CD14-positive monocyte (primary cell): Measurements from ENCODE around the gene NLGN1. TPM values are rescaled to one million over a fixed set of nuclear protein-coding genes. Genes with fewer than 3 reads are reported as not detected.

ENCODE experiments used
- DNase-seq, 3 donors: peaks; one replicate each; pipeline ENCODE4 v3.0.0-alpha.2; 2011 to 2022
- H2AFZ ChIP-seq: 2 replicates; pipeline ENCODE4 v1.6.0; 2012; ENCODE audit warnings: mild to moderate bottlenecking, low read depth, low read length, inconsistent platforms; ENCODE audit not compliant: insufficient read depth, poor library complexity, severe bottlenecking
- H3K27ac ChIP-seq, 2 donors: 1 replicate in 1 of 2; 2 replicates in 1 of 2; pipeline ENCODE4 v1.5.1; 2012 to 2013; ENCODE audit warnings: low read length in 2 of 2, control low read depth in 1 of 2, inconsistent platforms in 1 of 2, low read depth in 1 of 2, mild to moderate bottlenecking in 1 of 2
- H3K27me3 ChIP-seq, 2 donors: one replicate each; pipeline versions ENCODE4 v1.6.0 to v1.6.1; 2011 to 2013; ENCODE audit warnings: low read length in 2 of 2; ENCODE audit not compliant: control insufficient read depth in 2 of 2, insufficient read depth in 2 of 2
- H3K36me3 ChIP-seq, 2 donors: replicated peaks in 1 of 2; 1 replicate in 1 of 2; 2 replicates in 1 of 2; pipeline versions ENCODE4 v1.5.1 to v1.6.1; 2012 to 2013; ENCODE audit warnings: low read length in 2 of 2, control low read depth in 1 of 2, inconsistent platforms in 1 of 2, mild to moderate bottlenecking in 1 of 2; ENCODE audit not compliant: insufficient read depth in 2 of 2, control insufficient read depth in 1 of 2
- H3K4me1 ChIP-seq, 2 donors: 1 replicate in 1 of 2; 2 replicates in 1 of 2; pipeline versions ENCODE4 v1.5.1 to v1.6.1; 2012 to 2013; ENCODE audit warnings: low read length in 2 of 2, control low read depth in 1 of 2, inconsistent platforms in 1 of 2, mild to moderate bottlenecking in 1 of 2, moderate library complexity in 1 of 2; ENCODE audit not compliant: insufficient read depth in 2 of 2, control insufficient read depth in 1 of 2
- H3K4me2 ChIP-seq: replicated peaks from 2 replicates; pipeline ENCODE3; 2012; ENCODE audit warnings: low read length, moderate library complexity, mild to moderate bottlenecking; ENCODE audit not compliant: poor library complexity, severe bottlenecking; ENCODE audit errors: extremely low read depth
- H3K4me3 ChIP-seq, 3 experiments: fragments of 200-600 bp in 1 of 3; sonication (generic) in 1 of 3; replicated peaks in 1 of 3; 1 replicate in 2 of 3; 2 replicates in 1 of 3; pipeline ENCODE4 v1.5.1; 2011 to 2013; ENCODE audit warnings: low read length in 3 of 3, mild to moderate bottlenecking in 3 of 3, control low read depth in 2 of 3, low read depth in 2 of 3, inconsistent platforms in 1 of 3, moderate library complexity in 1 of 3
- H3K79me2 ChIP-seq: 2 replicates; pipeline ENCODE4 v1.6.0; 2012; ENCODE audit warnings: mild to moderate bottlenecking, control low read depth, inconsistent platforms, low read length, moderate library complexity; ENCODE audit not compliant: insufficient read depth
- H3K9ac ChIP-seq: 2 replicates; pipeline ENCODE4 v1.6.0; 2017; ENCODE audit warnings: low read length, mild to moderate bottlenecking; ENCODE audit not compliant: insufficient read depth, poor library complexity, severe bottlenecking
- H3K9me3 ChIP-seq, 2 donors: replicated peaks in 1 of 2; 1 replicate in 1 of 2; 2 replicates in 1 of 2; pipeline versions ENCODE4 v1.5.1 to v1.6.1; 2012 to 2013; ENCODE audit warnings: low read length in 2 of 2, control low read depth in 1 of 2; ENCODE audit not compliant: control insufficient read depth in 1 of 2, insufficient read depth in 1 of 2
- H4K20me1 ChIP-seq: 2 replicates; pipeline ENCODE4 v1.6.0; 2012; ENCODE audit warnings: mild to moderate bottlenecking, low read length, control low read depth, moderate library complexity; ENCODE audit not compliant: insufficient read depth
- H3K27ac Mint-ChIP-seq, 7 donors: one replicate each; pipeline ENCODE4 v1.8.0; 2020; ENCODE audit warnings: mild to moderate bottlenecking in 7 of 7, mixed read lengths in 7 of 7, moderate library complexity in 6 of 7, inconsistent platforms in 2 of 7
- H3K27me3 Mint-ChIP-seq, 3 donors: one replicate each; pipeline ENCODE4 v1.8.0; 2021 to 2022; ENCODE audit warnings: low read depth in 3 of 3, mild to moderate bottlenecking in 3 of 3, mixed read lengths in 3 of 3, moderate library complexity in 3 of 3, inconsistent platforms in 1 of 3
- H3K36me3 Mint-ChIP-seq, 2 donors: one replicate each; pipeline ENCODE4 v1.8.0; 2020; ENCODE audit warnings: mixed read lengths in 2 of 2, inconsistent platforms in 1 of 2, mild to moderate bottlenecking in 1 of 2
- H3K4me1 Mint-ChIP-seq: one replicate; pipeline ENCODE4 v1.8.0; 2020; ENCODE audit warnings: mild to moderate bottlenecking, mixed read lengths
- H3K4me3 Mint-ChIP-seq, 2 donors: one replicate each; pipeline ENCODE4 v1.8.0; 2020; ENCODE audit warnings: mild to moderate bottlenecking in 2 of 2, mixed read lengths in 2 of 2, moderate library complexity in 1 of 2
- H3K9me3 Mint-ChIP-seq, 7 donors: one replicate each; pipeline ENCODE4 v1.8.0; 2020 to 2022; ENCODE audit warnings: mixed read lengths in 7 of 7, mild to moderate bottlenecking in 6 of 7, moderate library complexity in 6 of 7, inconsistent platforms in 2 of 7
- CTCF ChIP-seq: fragments of 200-600 bp; IDR thresholded peaks from one replicate; pipeline ENCODE4 v1.8.0; 2022; ENCODE audit warnings: antibody characterized with exemption, mild to moderate bottlenecking
- WGBS: methylation state at CpG from one replicate; pipeline ENCODE4 v1.1.5; 2013; ENCODE audit warnings: missing lambda C conversion rate; ENCODE audit not compliant: insufficient coverage; 5-methylcytosine and 5-hydroxymethylcytosine counted together
- intact Hi-C, 2 donors: fragments of 100-400 bp; cut with micrococcal nuclease; formaldehyde crosslinking; loops; one replicate each; pipeline versions ENCODE4 v1.15.0 to v1.15.1; 2023
- polyA plus RNA-seq, 3 donors: library from polyadenylated mRNA; depleted of rRNA in 1 of 3; unstranded in 2 of 3; stranded (reverse) in 1 of 3; fragments of 300-500 nt in 2 of 3; fragments of >200 nt in 1 of 3; fragmentation: Illumina TruSeq in 2 of 3; gene quantifications; 1 replicate in 2 of 3; 2 replicates in 1 of 3; pipeline ENCODE4 v1.2.3, GENCODE V29; 2012 to 2021

NLGN1 gene
- polyA plus RNA-seq, 3 donors = not detected

GRCh38 chr3:173750591-173750990, 353.0 kb downstream of the NLGN1 start:
- Histone ChIP-seq H3K27me3 (no peaks in the 10 kb centered on the region), H3K9ac (no peak overlapping the region), H3K36me3 (no peaks in the 10 kb centered on the region), H3K4me1 (no peaks in the 10 kb centered on the region), H3K4me2 (no peak overlapping the region), H3K27ac (no peak overlapping the region), H3K79me2 (no peaks in the 10 kb centered on the region), H3K9me3 (no peaks in the 10 kb centered on the region), H4K20me1 (no peaks in the 10 kb centered on the region), H2AFZ (no peak overlapping the region), H3K4me3 (no peak overlapping the region)
- H3K27ac Mint-ChIP-seq = no peak overlapping the region
- no peaks in the 10 kb centered on the region for H3K27me3 Mint-ChIP-seq
- intact Hi-C loops = no loop called here
- TF ChIP-seq CTCF = no peak
- no peak overlapping the region for H3K4me3 Mint-ChIP-seq
- no CpG with 5 or more reads among the region's 1 CpG for WGBS
- no peaks in the 10 kb centered on the region for H3K36me3 Mint-ChIP-seq
- peaks cover 0 to 3% (median 0%) of the 10 kb centered on the region in 7 donors for H3K9me3 Mint-ChIP-seq
- DNase-seq = no peak
- no peaks in the 10 kb centered on the region for H3K4me1 Mint-ChIP-seq

- Mint-ChIP-seq H3K4me3 (no peak overlapping the region), H3K27ac (no peak overlapping the region), H3K36me3 (no peaks in the 10 kb centered on the region), H3K9me3 (peaks cover 0 to 3% (median 0%) of the 10 kb centered on the region in 7 donors), H3K27me3 (peaks cover 0 to 1% (median 0%) of the 10 kb centered on the region in 3 donors), H3K4me1 (no peaks in the 10 kb centered on the region)
- no peak for DNase-seq
- Histone ChIP-seq H3K9ac (no peak overlapping the region), H2AFZ (no peak overlapping the region), H3K4me1 (no peaks in the 10 kb centered on the region), H3K9me3 (no peaks in the 10 kb centered on the region), H3K4me2 (no peak overlapping the region), H3K27me3 (no peaks in the 10 kb centered on the region), H4K20me1 (no peaks in the 10 kb centered on the region), H3K79me2 (no peaks in the 10 kb centered on the region), H3K4me3 (no peak overlapping the region), H3K36me3 (no peaks in the 10 kb centered on the region), H3K27ac (no peak overlapping the region)
- intact Hi-C loops = no loop called here
- TF ChIP-seq CTCF = no peak
Measured at GRCh38 chr3:173753593-173753992, 356.0 kb downstream of the NLGN1 start.
